Breast epithelium (tissue), 3 donors: ENCODE results near the gene OR6C75.
"Not testable (repeated sequence)": the region's sequence is repeated elsewhere in the genome, so short reads cannot be mapped to it uniquely, and the experiment has no call there.

Experiments used
- CTCF ChIP-seq, 3 donors: fragments of 450-650 bp; IDR thresholded peaks; one replicate each; pipeline ENCODE4 v1.5.1; 2016 to 2017; ENCODE audit warnings: antibody characterized with exemption in 3 of 3, mild to moderate bottlenecking in 3 of 3, moderate library complexity in 3 of 3
- POLR2A ChIP-seq: fragments of 450-650 bp; IDR thresholded peaks from one replicate; pipeline ENCODE4 v1.6.1; 2016; ENCODE audit warnings: antibody characterized with exemption, mild to moderate bottlenecking, moderate library complexity
- POLR2AphosphoS5 ChIP-seq, 3 donors: sonication (generic); formaldehyde crosslinking; IDR thresholded peaks; one replicate each; pipeline ENCODE4 v1.6.1; 2017; ENCODE audit warnings: antibody characterized with exemption in 3 of 3

- TF ChIP-seq CTCF (IDR thresholded peaks at IDR 0.05); POLR2A; POLR2AphosphoS5 (IDR thresholded peaks at IDR 0.05): not testable (repeated sequence)
Observed at GRCh38 chr12:55414889-55415288, 52.1 kb downstream of the OR6C75 start.
